ENCODE results near the gene NOC4L. TPM values are rescaled to one million over a fixed set of nuclear protein-coding genes. Genes with fewer than 3 reads are reported as not detected.

NOC4L gene
- total RNA-seq, 1 donor from 2014 or later: 39.3 TPM

- intact Hi-C loops (cut with micrococcal nuclease): no loop called here
- Mint-ChIP-seq H3K36me3 (ENCODE audit: low read depth) (no peaks in the 10 kb centered on the region), H3K27me3 (ENCODE audit: low read depth) (peaks cover 12% of the 10 kb centered on the region), H3K27ac (no peak overlapping the region), H3K9me3 (no peaks in the 10 kb centered on the region), H3K4me1 (ENCODE audit: low read depth) (no peaks in the 10 kb centered on the region), H3K4me3 (ENCODE audit: low read depth) (no peak overlapping the region)
- no peak for DNase-seq (ENCODE audit: low spot score)
Measured at GRCh38 chr12:132200800-132201199, 56.5 kb downstream of the NOC4L start.

- no peaks in the 10 kb centered on the region for H3K36me3 Mint-ChIP-seq (ENCODE audit: low read depth)
- peaks cover 12% of the 10 kb centered on the region for H3K27me3 Mint-ChIP-seq (ENCODE audit: low read depth)
- no peak for DNase-seq (ENCODE audit: low spot score)
- intact Hi-C loops (cut with micrococcal nuclease): no loop called here
- no peak overlapping the region for H3K4me3 Mint-ChIP-seq (ENCODE audit: low read depth)
- H3K4me1 Mint-ChIP-seq (ENCODE audit: low read depth): no peaks in the 10 kb centered on the region
- H3K27ac Mint-ChIP-seq: no peak overlapping the region
- no peaks in the 10 kb centered on the region for H3K9me3 Mint-ChIP-seq
Measured at GRCh38 chr12:132201391-132202120, 57.3 kb downstream of the NOC4L start.

Other genes with a start within 250 kb of the NOC4L start
- 28.0 and 30.2 TPM in 2 replicates for gene ULK1, start 249.8 kb upstream of the NOC4L start, total RNA-seq
- gene PUS1, start 215.2 kb upstream of the NOC4L start, total RNA-seq: 71.2 and 79.2 TPM in 2 replicates
- 57.7 and 58.0 TPM in 2 replicates for gene EP400, start 194.5 kb upstream of the NOC4L start, total RNA-seq
- gene DDX51, start 138 bp upstream of the NOC4L start, total RNA-seq: 36.7 and 37.6 TPM in 2 replicates
- not detected in 2 replicates for gene GALNT9, start 185.1 kb downstream of the NOC4L start, total RNA-seq